ENCODE results near the gene CYP27A1. TPM values are rescaled to one million over a fixed set of nuclear protein-coding genes. Genes with fewer than 3 reads are reported as not detected.
"Not testable (repeated sequence)": the region's sequence is repeated elsewhere in the genome, so short reads cannot be mapped to it uniquely, and the experiment has no call there.

The CYP27A1 gene
- total RNA-seq, 1 experiment from 2014 or later, result 20.9 TPM

DNA sequence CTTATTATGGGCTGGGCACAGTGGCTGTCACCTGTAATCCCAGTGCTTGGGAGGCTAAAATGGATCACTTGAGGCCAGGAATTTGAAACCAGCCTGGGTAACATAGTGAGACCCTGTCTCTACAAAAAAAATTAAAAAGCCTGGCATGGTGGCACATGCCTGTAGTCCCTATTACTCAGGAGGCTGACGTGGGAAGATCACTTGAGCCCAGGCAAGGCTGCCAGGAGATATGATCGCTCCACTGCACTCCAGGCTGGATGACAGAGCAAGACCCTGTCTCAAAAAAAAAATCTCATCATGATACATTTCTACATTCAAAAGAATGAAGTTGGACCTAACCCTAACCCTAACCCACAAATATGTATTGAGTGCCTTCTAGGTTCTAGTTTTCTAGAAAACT, 20.2 kb upstream of the CYP27A1 start:
- CTCF ChIA-PET, result no interaction called here
- H3K27me3 Mint-ChIP-seq (ENCODE audit: insufficient read depth, unreplicated experiment), result no peaks in the 10 kb centered on the region
- TF ChIP-seq, protein P1, sequence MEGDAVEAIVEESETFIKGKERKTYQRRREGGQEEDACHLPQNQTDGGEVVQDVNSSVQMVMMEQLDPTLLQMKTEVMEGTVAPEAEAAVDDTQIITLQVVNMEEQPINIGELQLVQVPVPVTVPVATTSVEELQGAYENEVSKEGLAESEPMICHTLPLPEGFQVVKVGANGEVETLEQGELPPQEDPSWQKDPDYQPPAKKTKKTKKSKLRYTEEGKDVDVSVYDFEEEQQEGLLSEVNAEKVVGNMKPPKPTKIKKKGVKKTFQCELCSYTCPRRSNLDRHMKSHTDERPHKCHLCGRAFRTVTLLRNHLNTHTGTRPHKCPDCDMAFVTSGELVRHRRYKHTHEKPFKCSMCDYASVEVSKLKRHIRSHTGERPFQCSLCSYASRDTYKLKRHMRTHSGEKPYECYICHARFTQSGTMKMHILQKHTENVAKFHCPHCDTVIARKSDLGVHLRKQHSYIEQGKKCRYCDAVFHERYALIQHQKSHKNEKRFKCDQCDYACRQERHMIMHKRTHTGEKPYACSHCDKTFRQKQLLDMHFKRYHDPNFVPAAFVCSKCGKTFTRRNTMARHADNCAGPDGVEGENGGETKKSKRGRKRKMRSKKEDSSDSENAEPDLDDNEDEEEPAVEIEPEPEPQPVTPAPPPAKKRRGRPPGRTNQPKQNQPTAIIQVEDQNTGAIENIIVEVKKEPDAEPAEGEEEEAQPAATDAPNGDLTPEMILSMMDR (IDR thresholded peaks at IDR 0.05; ENCODE audit: insufficient read depth in 1 of 2, low read depth in 1 of 2, low read length in 1 of 2, severe bottlenecking in 1 of 2, unreplicated experiment in 1 of 2), result no peak

DNA sequence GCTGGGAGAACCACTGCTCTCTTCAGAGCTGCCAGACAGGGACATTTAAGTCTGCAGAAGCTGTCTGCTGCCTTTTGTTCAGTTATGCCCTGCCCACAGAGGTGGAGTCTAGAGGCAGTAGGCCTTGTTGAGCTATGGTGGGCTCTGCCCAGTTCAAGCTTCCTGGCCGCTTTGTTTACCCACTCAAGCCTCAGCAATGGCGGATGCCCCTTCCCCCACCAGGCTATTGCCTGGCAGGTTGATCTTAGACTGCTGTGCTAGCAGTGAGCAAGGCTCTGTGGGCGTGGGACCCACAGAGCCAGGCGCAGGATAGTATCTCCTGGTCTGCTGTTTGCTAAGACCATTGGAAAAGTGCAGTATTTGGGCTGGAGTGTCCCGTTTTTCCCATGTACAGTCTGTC, 9.2 kb upstream of the CYP27A1 start:
- CTCF ChIA-PET, result interaction anchor here (1.4 kb wide), 1 partner anchor 75 kb away, joined by 4 read pairs; no protein-coding TSS in a partner anchor

More for the DNA sequence above, 20.2 kb upstream of the CYP27A1 start:
- no peak for DNase-seq
- Mint-ChIP-seq H3K36me3 (ENCODE audit: insufficient read depth, unreplicated experiment) (peaks cover 21% of the 10 kb centered on the region), H3K27ac (ENCODE audit: unreplicated experiment) (no peak overlapping the region), H3K4me3 (ENCODE audit: unreplicated experiment) (no peak overlapping the region), H3K9me3 (ENCODE audit: unreplicated experiment) (no peaks in the 10 kb centered on the region), H3K4me1 (ENCODE audit: low read depth, unreplicated experiment) (no peaks in the 10 kb centered on the region)
- Histone ChIP-seq H3K4me3 (ENCODE audit: low read depth, low read length) (no peak overlapping the region), H3K4me1 (no peaks in the 10 kb centered on the region), H3K36me3 (ENCODE audit: control insufficient read depth, insufficient read depth, low read length) (no peaks in the 10 kb centered on the region), H3K9me3 (no peaks in the 10 kb centered on the region), H3K27me3 (replicated peaks; ENCODE audit: control insufficient read depth, insufficient read depth, low read length) (no peaks in the 10 kb centered on the region)
- intact Hi-C loops (cut with micrococcal nuclease; ENCODE audit: unreplicated experiment), result no loop called here
- no TSS peak for BruUV-seq (replicated peaks)
- POLR2A ChIA-PET, result no interaction called here

DNA sequence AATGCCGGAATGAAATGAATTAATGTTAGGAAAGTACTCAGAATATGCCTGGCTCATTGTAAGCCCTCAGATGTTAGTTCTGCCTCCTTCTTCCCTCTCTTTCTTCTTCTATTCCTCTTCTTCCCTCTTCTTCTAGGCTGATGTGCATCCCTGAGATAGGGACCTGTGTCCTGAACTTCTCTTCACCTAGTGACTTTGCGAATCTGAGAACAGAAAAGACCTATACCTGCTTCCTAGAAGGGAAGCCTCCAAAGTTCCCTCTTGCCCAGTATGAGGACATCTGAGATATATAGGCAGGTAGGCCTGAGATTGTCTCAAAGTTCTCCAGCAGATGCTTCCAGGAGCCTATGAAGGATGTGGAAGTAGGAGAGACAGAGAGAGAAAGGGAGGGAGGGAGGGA, 8.1 kb upstream of the CYP27A1 start:
- H3K4me1 Mint-ChIP-seq (ENCODE audit: low read depth, unreplicated experiment), result no peaks in the 10 kb centered on the region
- no peaks in the 10 kb centered on the region for H3K36me3 Mint-ChIP-seq (ENCODE audit: insufficient read depth, unreplicated experiment)
- peaks cover 30% of the 10 kb centered on the region for H3K9me3 Mint-ChIP-seq (ENCODE audit: unreplicated experiment)
- ChIA-PET CTCF (interaction anchor here (1.4 kb wide), 1 partner anchor 73 kb away, joined by 4 read pairs; no protein-coding TSS in a partner anchor), POLR2A (no interaction called here)
- H3K27me3 Mint-ChIP-seq (ENCODE audit: insufficient read depth, unreplicated experiment), result no peaks in the 10 kb centered on the region
- Histone ChIP-seq H3K36me3 (ENCODE audit: control insufficient read depth, insufficient read depth, low read length) (no peaks in the 10 kb centered on the region), H3K27me3 (replicated peaks; ENCODE audit: control insufficient read depth, insufficient read depth, low read length) (no peaks in the 10 kb centered on the region), H3K9me3 (peaks cover 12% of the 10 kb centered on the region), H3K4me1 (no peaks in the 10 kb centered on the region), H3K4me3 (ENCODE audit: low read depth, low read length) (no peak overlapping the region)
- intact Hi-C loops (cut with micrococcal nuclease; ENCODE audit: unreplicated experiment), result no loop called here
- no peak overlapping the region for H3K27ac Mint-ChIP-seq (ENCODE audit: unreplicated experiment)
- no peak for DNase-seq
- TF ChIP-seq, protein P1 (IDR thresholded peaks at IDR 0.05; ENCODE audit: insufficient read depth in 1 of 2, low read depth in 1 of 2, low read length in 1 of 2, severe bottlenecking in 1 of 2, unreplicated experiment in 1 of 2), result no peak
- no TSS peak for BruUV-seq (replicated peaks)
- H3K4me3 Mint-ChIP-seq (ENCODE audit: unreplicated experiment), result no peak overlapping the region

More for the DNA sequence above, 9.2 kb upstream of the CYP27A1 start:
- H3K27me3 ChIP-seq (replicated peaks; ENCODE audit: control insufficient read depth, insufficient read depth, low read length); H3K27ac Mint-ChIP-seq (ENCODE audit: unreplicated experiment); POLR2A ChIA-PET; H3K36me3 Mint-ChIP-seq (ENCODE audit: insufficient read depth, unreplicated experiment); H3K4me3 Mint-ChIP-seq (ENCODE audit: unreplicated experiment); H3K27me3 Mint-ChIP-seq (ENCODE audit: insufficient read depth, unreplicated experiment); BruUV-seq (replicated peaks); H3K4me3 ChIP-seq (ENCODE audit: low read depth, low read length); DNase-seq; H3K4me1 ChIP-seq; H3K4me1 Mint-ChIP-seq (ENCODE audit: low read depth, unreplicated experiment); H3K36me3 ChIP-seq (ENCODE audit: control insufficient read depth, insufficient read depth, low read length): not testable (repeated sequence)
- H3K9me3 ChIP-seq, result peaks cover 12% of the 10 kb centered on the region
- intact Hi-C loops (cut with micrococcal nuclease; ENCODE audit: unreplicated experiment), result loop anchor here (1.0 kb wide), 1 partner anchor 75 kb away; no protein-coding TSS in a partner anchor
- peaks cover 30% of the 10 kb centered on the region for H3K9me3 Mint-ChIP-seq (ENCODE audit: unreplicated experiment)

DNA sequence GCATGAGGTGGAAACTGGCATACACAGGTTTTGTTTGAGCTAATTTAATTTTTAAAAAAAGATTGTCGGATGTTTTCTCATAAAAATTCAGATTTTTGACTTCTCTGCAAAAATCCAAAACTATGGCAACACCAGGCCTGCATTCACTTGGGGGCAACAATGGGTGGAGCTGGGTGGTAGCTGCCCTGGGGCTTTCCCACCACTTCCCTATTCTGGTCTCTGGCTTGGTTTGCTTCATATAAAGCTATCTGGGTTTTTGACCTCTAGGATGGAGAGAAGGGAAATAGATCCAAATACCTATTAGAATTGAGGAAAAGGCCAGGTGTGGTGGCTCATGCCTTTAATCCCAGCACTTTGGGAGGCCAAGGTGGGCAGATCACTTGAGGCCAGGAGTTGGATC, 5.5 kb upstream of the CYP27A1 start:
- H3K9me3 ChIP-seq, result peaks cover 12% of the 10 kb centered on the region
- H3K4me3 ChIP-seq (ENCODE audit: low read depth, low read length), result no peak overlapping the region
- no peak for DNase-seq
- H3K36me3 ChIP-seq (ENCODE audit: control insufficient read depth, insufficient read depth, low read length), result no peaks in the 10 kb centered on the region
- intact Hi-C loops (cut with micrococcal nuclease; ENCODE audit: unreplicated experiment), result no loop called here
- BruUV-seq (replicated peaks), result no TSS peak
- H3K4me3 Mint-ChIP-seq (ENCODE audit: unreplicated experiment), result no peak overlapping the region
- H3K27me3 Mint-ChIP-seq (ENCODE audit: insufficient read depth, unreplicated experiment), result no peaks in the 10 kb centered on the region
- H3K27me3 ChIP-seq (replicated peaks; ENCODE audit: control insufficient read depth, insufficient read depth, low read length), result no peaks in the 10 kb centered on the region
- no peaks in the 10 kb centered on the region for H3K36me3 Mint-ChIP-seq (ENCODE audit: insufficient read depth, unreplicated experiment)
- CTCF ChIA-PET, result no interaction called here
- no peak overlapping the region for H3K27ac Mint-ChIP-seq (ENCODE audit: unreplicated experiment)
- H3K9me3 Mint-ChIP-seq (ENCODE audit: unreplicated experiment), result peaks cover 30% of the 10 kb centered on the region
- peaks cover 8% of the 10 kb centered on the region; the same call in 1 of the 2 replicates for H3K4me1 ChIP-seq
- POLR2A ChIA-PET, result no interaction called here
- H3K4me1 Mint-ChIP-seq (ENCODE audit: low read depth, unreplicated experiment), result peaks cover 13% of the 10 kb centered on the region
- TF ChIP-seq, protein P1 (IDR thresholded peaks at IDR 0.05; ENCODE audit: insufficient read depth in 1 of 2, low read depth in 1 of 2, low read length in 1 of 2, severe bottlenecking in 1 of 2, unreplicated experiment in 1 of 2), result no peak

Measured in Caco-2 (cell line).